ENCODE data around the gene FKBP1A.

Gene FKBP1A

GRCh38 chr20:1393507-1393882, 641 bp upstream of the FKBP1A start:
- peak overlapping the region; percentile 79 for H3K4me3 ChIP-seq (ENCODE audit: low read depth, low read length)
- no peak for TF ChIP-seq CTCF (IDR thresholded peaks at IDR 0.05; ENCODE audit: low read depth, low read length)
- no peak for TF ChIP-seq MAX (IDR thresholded peaks at IDR 0.05; ENCODE audit: low read depth, low read length)
- no peak for TF ChIP-seq POLR2A (IDR thresholded peaks at IDR 0.05; ENCODE audit: extremely low read depth, insufficient read length)
- TF ChIP-seq MYC (IDR thresholded peaks at IDR 0.05; ENCODE audit: low read depth, low read length), result no peak
- no peak for DNase-seq (ENCODE audit: low read depth)

- peak overlapping the region; percentile 84 for H3K4me3 ChIP-seq (ENCODE audit: low read depth, low read length)
- peak; percentile 49 for DNase-seq (ENCODE audit: low read depth)
- TF ChIP-seq MYC (IDR thresholded peaks at IDR 0.05; ENCODE audit: low read depth, low read length) (no peak), CTCF (IDR thresholded peaks at IDR 0.05; ENCODE audit: low read depth, low read length) (no peak), POLR2A (IDR thresholded peaks at IDR 0.05; ENCODE audit: extremely low read depth, insufficient read length) (no peak), MAX (IDR thresholded peaks at IDR 0.05; ENCODE audit: low read depth, low read length) (no peak)
These were observed 486 bp downstream of the FKBP1A start for GRCh38 chr20:1392443-1392692.

- peak overlapping the region; percentile 84 for H3K4me3 ChIP-seq (ENCODE audit: low read depth, low read length)
- TF ChIP-seq MAX (IDR thresholded peaks at IDR 0.05; ENCODE audit: low read depth, low read length), result no peak
- no peak for TF ChIP-seq POLR2A (IDR thresholded peaks at IDR 0.05; ENCODE audit: extremely low read depth, insufficient read length)
- TF ChIP-seq CTCF (IDR thresholded peaks at IDR 0.05; ENCODE audit: low read depth, low read length), result no peak
- TF ChIP-seq MYC (IDR thresholded peaks at IDR 0.05; ENCODE audit: low read depth, low read length), result no peak
- peak; percentile 60 for DNase-seq (ENCODE audit: low read depth)
These were observed 1.0 kb downstream of the FKBP1A start for GRCh38 chr20:1391640-1392442.

GRCh38 chr20:1390581-1391403, 2.1 kb downstream of the FKBP1A start:
- TF ChIP-seq MYC (IDR thresholded peaks at IDR 0.05; ENCODE audit: low read depth, low read length), result no peak
- no peak for TF ChIP-seq MAX (IDR thresholded peaks at IDR 0.05; ENCODE audit: low read depth, low read length)
- no peak for TF ChIP-seq CTCF (IDR thresholded peaks at IDR 0.05; ENCODE audit: low read depth, low read length)
- TF ChIP-seq POLR2A (IDR thresholded peaks at IDR 0.05; ENCODE audit: extremely low read depth, insufficient read length), result no peak
- no peak for DNase-seq (ENCODE audit: low read depth)
- peak overlapping the region; percentile 84 for H3K4me3 ChIP-seq (ENCODE audit: low read depth, low read length)

- no peak for DNase-seq (ENCODE audit: low read depth)
- peak overlapping the region; percentile 21 for H3K4me3 ChIP-seq (ENCODE audit: low read depth, low read length)
- TF ChIP-seq MYC (IDR thresholded peaks at IDR 0.05; ENCODE audit: low read depth, low read length) (no peak), MAX (IDR thresholded peaks at IDR 0.05; ENCODE audit: low read depth, low read length) (no peak), POLR2A (IDR thresholded peaks at IDR 0.05; ENCODE audit: extremely low read depth, insufficient read length) (no peak), CTCF (IDR thresholded peaks at IDR 0.05; ENCODE audit: low read depth, low read length) (no peak)
These were observed 2.9 kb downstream of the FKBP1A start for GRCh38 chr20:1389703-1390580.
